Lower leg skin (tissue), 3 donors: ENCODE measurements around the gene TXNL1.

ENCODE experiments used
- CTCF ChIP-seq, 3 donors: fragments of 450-650 bp; IDR thresholded peaks; one replicate each; pipeline ENCODE4 v1.5.1; 2016; ENCODE audit warnings: antibody characterized with exemption in 3 of 3, mild to moderate bottlenecking in 3 of 3, moderate library complexity in 2 of 3
- POLR2A ChIP-seq, 2 donors: fragments of 450-650 bp; IDR thresholded peaks; one replicate each; pipeline ENCODE4 v1.6.1; 2016 to 2017; ENCODE audit warnings: antibody characterized with exemption in 2 of 2, mild to moderate bottlenecking in 1 of 2, moderate library complexity in 1 of 2

DNA sequence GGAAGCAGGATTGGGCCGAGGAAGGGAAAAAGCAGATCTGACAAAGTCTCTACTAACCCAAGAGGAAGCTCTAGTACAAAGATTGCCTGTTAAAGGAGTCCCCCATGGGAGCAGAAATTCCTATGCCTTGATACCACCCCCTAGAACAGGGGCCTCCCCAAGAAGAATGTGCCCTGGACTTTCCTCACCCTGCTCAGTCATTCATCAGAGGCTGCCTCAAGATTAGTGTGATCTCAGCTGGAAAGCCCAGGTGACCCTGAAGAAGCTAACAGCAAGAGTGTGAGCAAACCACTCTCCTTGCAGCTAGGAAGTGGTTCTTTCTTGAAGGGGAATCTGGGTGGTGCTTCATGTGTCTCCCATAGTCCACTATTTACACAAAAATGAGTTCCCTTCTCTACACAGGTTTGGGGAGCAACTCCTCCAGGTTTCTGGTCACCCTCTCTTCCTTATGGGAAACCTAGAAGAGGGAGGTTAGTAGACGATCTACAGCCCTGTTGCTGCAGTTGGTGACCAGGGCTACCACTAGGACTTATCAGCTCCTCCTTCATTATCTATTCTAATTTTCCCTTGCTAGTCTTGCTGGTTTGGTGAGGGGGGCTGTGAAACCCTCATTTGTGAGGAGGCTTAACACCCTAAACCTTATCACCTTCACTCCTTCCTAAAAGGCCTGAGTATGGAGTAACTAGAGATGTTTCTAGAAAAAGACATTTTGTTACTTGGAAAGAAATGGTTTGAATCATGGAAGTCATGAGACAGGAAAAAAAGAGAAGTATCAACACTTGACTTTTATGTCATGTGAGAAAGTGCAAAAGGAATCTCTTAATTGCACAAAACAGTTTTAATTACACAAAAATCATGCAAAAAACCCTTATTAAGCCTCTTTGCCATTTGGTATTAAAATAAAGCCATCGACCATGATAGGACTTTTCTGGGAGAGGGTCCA is 9.8 kb upstream of the TXNL1 start:
- TF ChIP-seq CTCF (IDR thresholded peaks at IDR 0.05), result no peak
- no peak for TF ChIP-seq POLR2A (IDR thresholded peaks at IDR 0.05)
